GM23338 (cell line): ENCODE measurements around the gene EFEMP1. TPM values are rescaled to one million over a fixed set of nuclear protein-coding genes. Genes with fewer than 3 reads are reported as not detected.

Source experiments
- ATAC-seq: fragments of 200-7000 bp; cut with Tn5 transposase; 3 replicates; pipeline ENCODE4 v1.9.1; 2020
- DNase-seq: peaks from one replicate; pipeline ENCODE4 v3.0.0-alpha.2; 2015; ENCODE audit warnings: low spot score
- H2AFZ ChIP-seq: fragments of 200-600 bp; sonication (generic); 2 replicates; pipeline ENCODE4 v1.8.0; 2016; ENCODE audit warnings: antibody characterized with exemption, mild to moderate bottlenecking, moderate library complexity
- H3F3A ChIP-seq: fragments of 200-600 bp; sonication (generic); replicated peaks from 2 replicates; pipeline ENCODE4 v1.8.0; 2017; ENCODE audit warnings: antibody characterized with exemption, mixed run types, low read depth
- H3K27ac ChIP-seq: fragments of 200-600 bp; sonication (generic); 2 replicates; pipeline ENCODE4 v1.6.1; 2016; ENCODE audit warnings: low read depth
- H3K27me3 ChIP-seq: fragments of 200-600 bp; sonication (generic); 2 replicates; pipeline ENCODE4 v1.8.0; 2016; ENCODE audit warnings: mild to moderate bottlenecking, mixed run types, moderate library complexity; ENCODE audit not compliant: insufficient read depth
- H3K36me3 ChIP-seq: fragments of 200-600 bp; sonication (generic); 2 replicates; pipeline ENCODE4 v1.8.0; 2016; ENCODE audit warnings: mild to moderate bottlenecking; ENCODE audit not compliant: insufficient read depth
- H3K4me1 ChIP-seq: fragments of 200-600 bp; sonication (generic); 2 replicates; pipeline ENCODE4 v1.8.0; 2016; ENCODE audit warnings: mild to moderate bottlenecking, moderate library complexity; ENCODE audit not compliant: insufficient read depth
- H3K4me2 ChIP-seq: fragments of 200-600 bp; sonication (generic); 2 replicates; pipeline ENCODE4 v1.7.1; 2017; ENCODE audit warnings: mixed run types
- H3K4me3 ChIP-seq: fragments of 200-600 bp; sonication (generic); 2 replicates; pipeline ENCODE4 v1.6.1; 2016; ENCODE audit warnings: mixed run types
- H3K79me2 ChIP-seq: fragments of 200-600 bp; sonication (generic); replicated peaks from 2 replicates; pipeline ENCODE4 v1.8.0; 2017; ENCODE audit warnings: mild to moderate bottlenecking; ENCODE audit not compliant: insufficient read depth
- H3K9me2 ChIP-seq: fragments of 200-600 bp; sonication (generic); 2 replicates; pipeline ENCODE4 v1.8.0; 2017; ENCODE audit not compliant: insufficient read depth
- H4K20me1 ChIP-seq: fragments of 200-600 bp; sonication (generic); replicated peaks from 2 replicates; pipeline ENCODE4 v1.8.0; 2017; ENCODE audit warnings: mild to moderate bottlenecking; ENCODE audit not compliant: insufficient read depth
- H3K27ac Mint-ChIP-seq: 2 replicates; pipeline ENCODE4 v1.8.0; 2020; ENCODE audit warnings: inconsistent platforms, mild to moderate bottlenecking, moderate library complexity, mixed read lengths
- H3K27me3 Mint-ChIP-seq: 3 replicates; pipeline ENCODE4 v1.8.0; 2022; ENCODE audit warnings: low read depth, mild to moderate bottlenecking, moderate library complexity, mixed read lengths, inconsistent platforms; ENCODE audit not compliant: insufficient read depth, poor library complexity
- H3K36me3 Mint-ChIP-seq: 3 replicates; pipeline ENCODE4 v1.8.0; 2021; ENCODE audit warnings: low read depth, mild to moderate bottlenecking, inconsistent platforms, moderate library complexity, mixed read lengths
- H3K4me1 Mint-ChIP-seq: 3 replicates; pipeline ENCODE4 v1.8.0; 2020; ENCODE audit warnings: mild to moderate bottlenecking, inconsistent platforms, mixed read lengths
- H3K4me3 Mint-ChIP-seq: 3 replicates; pipeline ENCODE4 v1.8.0; 2021; ENCODE audit warnings: moderate library complexity, mild to moderate bottlenecking, inconsistent platforms, mixed read lengths
- H3K9me3 Mint-ChIP-seq: 3 replicates; pipeline ENCODE4 v1.8.0; 2020; ENCODE audit warnings: moderate library complexity, mild to moderate bottlenecking, inconsistent platforms, mixed read lengths
- CREB1 ChIP-seq: fragments of 250-450 bp; sonication (Bioruptor Pico); IDR thresholded peaks from 2 replicates; pipeline ENCODE4 v1.5.0; 2020; ENCODE audit warnings: low read depth, mild to moderate bottlenecking, moderate library complexity
- EZH2phosphoT487 ChIP-seq: fragments of 200-600 bp; sonication (generic); IDR thresholded peaks from one replicate; pipeline ENCODE4 v1.8.1; 2018; ENCODE audit warnings: antibody characterized with exemption; ENCODE audit not compliant: unreplicated experiment
- NANOG ChIP-seq: IDR thresholded peaks from 2 replicates; pipeline ENCODE4 v1.6.1; 2016; ENCODE audit warnings: antibody characterized with exemption, borderline replicate concordance
- POLR2AphosphoS5 ChIP-seq: IDR thresholded peaks from 2 replicates; pipeline ENCODE4 v1.6.1; 2016; ENCODE audit warnings: antibody characterized with exemption, low read depth
- STAT1 ChIP-seq: IDR thresholded peaks from one replicate; pipeline ENCODE4 v1.6.1; 2016; ENCODE audit warnings: antibody characterized with exemption; ENCODE audit not compliant: unreplicated experiment
- ZNF331 ChIP-seq: fragments of 250-450 bp; sonication (Bioruptor Pico); IDR thresholded peaks from 2 replicates; pipeline ENCODE4 v1.5.0; 2020; ENCODE audit warnings: low read depth, mild to moderate bottlenecking, moderate library complexity
- polyA plus RNA-seq: library from polyadenylated mRNA; unstranded; fragments of >200 nt; fragmentation: Nextera tagmentation; extraction: Ambion mirVana; gene quantifications from 2 replicates; pipeline ENCODE4 v1.2.1, GENCODE V29; 2016
- total RNA-seq: library from RNA; depleted of rRNA; stranded (reverse); fragments of >200 nt; shearing (Covaris generic); gene quantifications from 2 replicates; pipeline ENCODE4 v1.2.3, GENCODE V29; 2014
- TF ChIP-seq, protein P1 (sequence below), 2 experiments: fragments of 200-600 bp in 1 of 2; sonication (generic) in 1 of 2; conservative IDR thresholded peaks; 2 replicates each; pipeline versions ENCODE4 v1.5.1 to v1.6.1; 2016 to 2017; ENCODE audit warnings: antibody characterized with exemption in 2 of 2, low read depth in 2 of 2, mild to moderate bottlenecking in 2 of 2, moderate library complexity in 1 of 2

The EFEMP1 gene
- total and polyA plus RNA-seq, 2 experiments from 2014 or later, result 12.6 to 22.5 TPM

DNA sequence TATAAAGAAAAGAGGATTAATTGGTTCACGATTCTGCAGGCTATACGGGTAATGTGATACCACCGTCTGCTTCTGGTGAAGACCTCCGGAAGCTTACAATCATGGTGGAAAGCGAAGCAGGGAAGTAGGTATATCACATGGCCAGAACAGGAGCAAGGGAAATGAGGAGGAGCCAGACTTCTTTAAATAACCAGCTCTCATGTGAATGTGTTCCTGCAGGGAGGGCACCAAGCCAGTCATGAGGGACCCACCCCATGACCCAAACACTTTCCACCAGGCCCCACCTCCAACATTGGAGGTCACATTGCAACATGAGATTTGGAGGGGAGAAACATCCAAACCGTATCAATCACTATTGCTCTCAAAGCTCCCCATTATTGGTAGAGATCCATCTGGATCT lies 61.8 kb downstream of the EFEMP1 start:
- Histone ChIP-seq H3K79me2 (no peaks in the 10 kb centered on the region), H3K36me3 (no peaks in the 10 kb centered on the region), H3K4me2 (no peak overlapping the region), H4K20me1 (no peaks in the 10 kb centered on the region), H3F3A (no peaks in the 10 kb centered on the region), H2AFZ (no peak overlapping the region), H3K4me1 (no peaks in the 10 kb centered on the region), H3K27ac (no peak overlapping the region), H3K9me2 (no peaks in the 10 kb centered on the region), H3K27me3 (no peaks in the 10 kb centered on the region), H3K4me3 (no peak overlapping the region)
- Mint-ChIP-seq H3K36me3 (no peaks in the 10 kb centered on the region), H3K4me3 (no peak overlapping the region), H3K27ac (no peak overlapping the region), H3K9me3 (no peaks in the 10 kb centered on the region), H3K4me1 (no peaks in the 10 kb centered on the region), H3K27me3 (no peaks in the 10 kb centered on the region)
- DNase-seq, result no peak
- ATAC-seq, result no peak
- TF ChIP-seq CREB1 (CRISPR knock-in tag) (no peak), POLR2AphosphoS5 (no peak), ZNF331 (CRISPR knock-in tag) (no peak), NANOG (no peak)
- TF ChIP-seq, protein P1, sequence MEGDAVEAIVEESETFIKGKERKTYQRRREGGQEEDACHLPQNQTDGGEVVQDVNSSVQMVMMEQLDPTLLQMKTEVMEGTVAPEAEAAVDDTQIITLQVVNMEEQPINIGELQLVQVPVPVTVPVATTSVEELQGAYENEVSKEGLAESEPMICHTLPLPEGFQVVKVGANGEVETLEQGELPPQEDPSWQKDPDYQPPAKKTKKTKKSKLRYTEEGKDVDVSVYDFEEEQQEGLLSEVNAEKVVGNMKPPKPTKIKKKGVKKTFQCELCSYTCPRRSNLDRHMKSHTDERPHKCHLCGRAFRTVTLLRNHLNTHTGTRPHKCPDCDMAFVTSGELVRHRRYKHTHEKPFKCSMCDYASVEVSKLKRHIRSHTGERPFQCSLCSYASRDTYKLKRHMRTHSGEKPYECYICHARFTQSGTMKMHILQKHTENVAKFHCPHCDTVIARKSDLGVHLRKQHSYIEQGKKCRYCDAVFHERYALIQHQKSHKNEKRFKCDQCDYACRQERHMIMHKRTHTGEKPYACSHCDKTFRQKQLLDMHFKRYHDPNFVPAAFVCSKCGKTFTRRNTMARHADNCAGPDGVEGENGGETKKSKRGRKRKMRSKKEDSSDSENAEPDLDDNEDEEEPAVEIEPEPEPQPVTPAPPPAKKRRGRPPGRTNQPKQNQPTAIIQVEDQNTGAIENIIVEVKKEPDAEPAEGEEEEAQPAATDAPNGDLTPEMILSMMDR (conservative IDR thresholded peaks at IDR 0.05; ENCODE audit: low read depth in 2 of 2), result no peak

DNA sequence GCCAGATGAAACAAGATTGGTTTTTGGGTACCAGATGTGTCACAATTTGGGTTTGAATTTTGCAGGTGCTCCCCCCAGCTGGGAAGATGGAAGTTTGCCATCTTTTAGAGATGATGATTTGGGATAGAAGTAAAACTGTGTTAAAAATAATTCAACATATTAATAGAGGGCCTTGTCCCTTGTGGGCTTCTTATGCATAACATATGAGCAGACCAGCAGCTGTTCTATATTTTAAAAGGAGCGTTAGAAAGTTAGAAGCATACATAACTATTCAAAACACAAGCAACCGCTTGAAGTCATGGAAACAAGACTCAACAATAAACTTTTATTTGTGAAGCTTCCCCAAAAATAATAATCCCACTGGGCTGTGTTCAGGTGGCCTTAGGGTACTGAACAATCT lies 62.8 kb downstream of the EFEMP1 start:
- Histone ChIP-seq H4K20me1 (no peaks in the 10 kb centered on the region), H2AFZ (no peak overlapping the region), H3F3A (no peaks in the 10 kb centered on the region), H3K9me2 (no peaks in the 10 kb centered on the region), H3K27ac (no peak overlapping the region), H3K4me2 (no peak overlapping the region), H3K79me2 (no peaks in the 10 kb centered on the region), H3K4me1 (no peaks in the 10 kb centered on the region), H3K4me3 (no peak overlapping the region), H3K27me3 (no peaks in the 10 kb centered on the region), H3K36me3 (no peaks in the 10 kb centered on the region)
- ATAC-seq (no peak), DNase-seq (no peak)
- Mint-ChIP-seq H3K27ac (no peak overlapping the region), H3K36me3 (no peaks in the 10 kb centered on the region), H3K4me1 (no peaks in the 10 kb centered on the region), H3K9me3 (no peaks in the 10 kb centered on the region), H3K27me3 (no peaks in the 10 kb centered on the region), H3K4me3 (no peak overlapping the region)
- no peak for TF ChIP-seq POLR2AphosphoS5

DNA sequence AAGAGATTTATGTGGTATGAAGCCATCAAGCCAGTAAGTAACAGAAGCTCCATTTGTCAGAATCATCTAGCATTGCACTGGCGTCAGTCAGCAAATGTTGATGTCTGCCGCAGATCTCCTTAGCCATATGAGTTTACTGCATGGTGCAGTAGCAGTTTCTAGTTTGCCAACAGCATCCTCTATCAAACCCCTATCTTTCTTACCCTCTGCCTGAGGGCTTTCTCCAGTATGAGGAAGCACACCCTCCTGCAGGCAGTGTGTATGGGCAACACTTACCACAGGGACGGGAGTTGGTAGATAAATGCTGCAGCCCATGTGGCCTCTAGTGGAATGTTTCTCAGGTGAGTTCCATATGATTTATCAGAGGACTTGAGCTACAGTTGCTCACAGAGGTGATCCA lies 63.7 kb downstream of the EFEMP1 start:
- no peak; the same call in 2 of the 3 replicates for ATAC-seq
- no peak for DNase-seq
- no peaks in the 10 kb centered on the region for H3K36me3 Mint-ChIP-seq
- no peak overlapping the region for H3K4me3 Mint-ChIP-seq
- no peak overlapping the region for H3K27ac Mint-ChIP-seq
- Histone ChIP-seq H3K4me1 (no peaks in the 10 kb centered on the region), H3K4me2 (no peak overlapping the region), H3K79me2 (no peaks in the 10 kb centered on the region), H3K4me3 (no peak overlapping the region), H3K36me3 (no peaks in the 10 kb centered on the region), H3K9me2 (no peaks in the 10 kb centered on the region), H3F3A (no peaks in the 10 kb centered on the region), H3K27ac (no peak overlapping the region), H3K27me3 (no peaks in the 10 kb centered on the region), H2AFZ (no peak overlapping the region), H4K20me1 (no peaks in the 10 kb centered on the region)
- no peaks in the 10 kb centered on the region for H3K27me3 Mint-ChIP-seq
- no peaks in the 10 kb centered on the region for H3K9me3 Mint-ChIP-seq
- no peaks in the 10 kb centered on the region for H3K4me1 Mint-ChIP-seq
- TF ChIP-seq, protein P1 (conservative IDR thresholded peaks at IDR 0.05; ENCODE audit: low read depth in 2 of 2), result no peak
- no peak for TF ChIP-seq EZH2phosphoT487
- TF ChIP-seq ZNF331 (CRISPR knock-in tag), result no peak
- no peak for TF ChIP-seq STAT1
